Body of pancreas (tissue), 4 donors: Measurements from ENCODE around the gene JMJD7. TPM values are rescaled to one million over a fixed set of nuclear protein-coding genes. Genes with fewer than 3 reads are reported as not detected.
A peak's percentile ranks its signal among the peaks of the same experiment; 100 is the strongest.

Experiments
- ATAC-seq: fragments of 150-250 bp; one replicate; pipeline ENCODE4 v1.9.1; 2016
- DNase-seq, 4 donors: peaks; one replicate each; pipeline ENCODE4 v3.0.0-alpha.2; 2019
- H3K27ac ChIP-seq, 4 donors: fragments of 200-600 bp; sonication (generic); 1 replicate in 3 of 4; 2 replicates in 1 of 4; pipeline versions ENCODE4 v1.5.1 to v1.6.1; 2016 to 2019; ENCODE audit warnings: mild to moderate bottlenecking in 1 of 4, mixed read lengths in 1 of 4, moderate library complexity in 1 of 4
- H3K27me3 ChIP-seq, 2 donors: fragments of 200-600 bp; sonication (generic); one replicate each; pipeline ENCODE4 v1.6.0; 2016; ENCODE audit warnings: mild to moderate bottlenecking in 1 of 2
- H3K36me3 ChIP-seq, 2 donors: fragments of 200-600 bp; sonication (generic); replicated peaks in 1 of 2; 2 replicates each; pipeline ENCODE4 v1.5.1; 2016; ENCODE audit warnings: low read depth in 2 of 2; ENCODE audit not compliant: insufficient read depth in 1 of 2
- H3K4me1 ChIP-seq: fragments of 200-600 bp; sonication (generic); one replicate; pipeline ENCODE4 v1.6.0; 2016
- H3K4me3 ChIP-seq, 2 donors: fragments of 200-600 bp; sonication (generic); 1 replicate in 1 of 2; 2 replicates in 1 of 2; pipeline ENCODE4 v1.5.1; 2016 to 2019
- H3K9me3 ChIP-seq, 3 donors: fragments of 200-600 bp; sonication (generic); 1 replicate in 2 of 3; 2 replicates in 1 of 3; pipeline ENCODE4 v1.5.1; 2016
- POLR2A ChIP-seq, 3 donors: fragments of 450-650 bp; IDR thresholded peaks; one replicate each; pipeline ENCODE4 v1.6.1; 2016; ENCODE audit warnings: antibody characterized with exemption in 3 of 3, mild to moderate bottlenecking in 2 of 3
- WGBS, 2 donors: methylation state at CpG; one replicate each; pipeline ENCODE4 v1.1.5; 2017; 5-methylcytosine and 5-hydroxymethylcytosine counted together
- intact Hi-C: fragments of 100-400 bp; cut with DNase I; formaldehyde crosslinking; loops from one replicate; pipeline ENCODE4 v1.15.1; 2023
- total RNA-seq, 2 donors: library from RNA; depleted of rRNA; stranded (reverse); fragments of >200 nt; gene quantifications; one replicate each; pipeline ENCODE4 v1.1.0, GENCODE V29; 2016
- TF ChIP-seq, protein P1 (sequence below), 7 experiments: fragments of 450-650 bp in 4 of 7; fragments of 200-600 bp in 3 of 7; sonication (generic) in 3 of 7; IDR thresholded peaks; one replicate each; pipeline ENCODE4 v1.5.1; 2016 to 2019; ENCODE audit warnings: antibody characterized with exemption in 7 of 7

Gene JMJD7
- total RNA-seq, 2 donors from 2014 or later = 2.0 to 13.0 TPM

GRCh38 chr15:41858756-41859155, 30.9 kb downstream of the JMJD7 start:
- no peak for TF ChIP-seq POLR2A (IDR thresholded peaks at IDR 0.05)
- TF ChIP-seq, protein P1, sequence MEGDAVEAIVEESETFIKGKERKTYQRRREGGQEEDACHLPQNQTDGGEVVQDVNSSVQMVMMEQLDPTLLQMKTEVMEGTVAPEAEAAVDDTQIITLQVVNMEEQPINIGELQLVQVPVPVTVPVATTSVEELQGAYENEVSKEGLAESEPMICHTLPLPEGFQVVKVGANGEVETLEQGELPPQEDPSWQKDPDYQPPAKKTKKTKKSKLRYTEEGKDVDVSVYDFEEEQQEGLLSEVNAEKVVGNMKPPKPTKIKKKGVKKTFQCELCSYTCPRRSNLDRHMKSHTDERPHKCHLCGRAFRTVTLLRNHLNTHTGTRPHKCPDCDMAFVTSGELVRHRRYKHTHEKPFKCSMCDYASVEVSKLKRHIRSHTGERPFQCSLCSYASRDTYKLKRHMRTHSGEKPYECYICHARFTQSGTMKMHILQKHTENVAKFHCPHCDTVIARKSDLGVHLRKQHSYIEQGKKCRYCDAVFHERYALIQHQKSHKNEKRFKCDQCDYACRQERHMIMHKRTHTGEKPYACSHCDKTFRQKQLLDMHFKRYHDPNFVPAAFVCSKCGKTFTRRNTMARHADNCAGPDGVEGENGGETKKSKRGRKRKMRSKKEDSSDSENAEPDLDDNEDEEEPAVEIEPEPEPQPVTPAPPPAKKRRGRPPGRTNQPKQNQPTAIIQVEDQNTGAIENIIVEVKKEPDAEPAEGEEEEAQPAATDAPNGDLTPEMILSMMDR (IDR thresholded peaks at IDR 0.05) = no peak
- no peak overlapping the region for H3K27ac ChIP-seq
- no peaks in the 10 kb centered on the region for H3K9me3 ChIP-seq
- no peaks in the 10 kb centered on the region for H3K27me3 ChIP-seq
- WGBS, 2 donors = 80 to 89% methylated on average over 15 of the region's 15 CpGs
- intact Hi-C loops = no loop called here
- no peaks in the 10 kb centered on the region for H3K36me3 ChIP-seq
- DNase-seq = no peak
- H3K4me3 ChIP-seq = no peak overlapping the region
- H3K4me1 ChIP-seq = no peaks in the 10 kb centered on the region
- no peak for ATAC-seq

- H3K27me3 ChIP-seq = no peaks in the 10 kb centered on the region
- no peaks in the 10 kb centered on the region for H3K9me3 ChIP-seq
- H3K4me3 ChIP-seq = no peak overlapping the region
- no peaks in the 10 kb centered on the region for H3K4me1 ChIP-seq
- intact Hi-C loops = no loop called here
- TF ChIP-seq POLR2A (IDR thresholded peaks at IDR 0.05) = no peak
- TF ChIP-seq, protein P1 (IDR thresholded peaks at IDR 0.05) = no peak
- no peak for DNase-seq
- 70 to 74% methylated on average over 7 to 15 of the region's 15 CpGs for WGBS, 2 donors
- no peak overlapping the region for H3K27ac ChIP-seq
- ATAC-seq = no peak
- H3K36me3 ChIP-seq = no peaks in the 10 kb centered on the region
Measured at GRCh38 chr15:41860049-41860828, 32.3 kb downstream of the JMJD7 start.

- DNase-seq = no peak
- intact Hi-C loops = no loop called here
Measured at GRCh38 chr15:41861736-41862356, 34.0 kb downstream of the JMJD7 start.

GRCh38 chr15:41862515-41863116, 34.7 kb downstream of the JMJD7 start:
- H3K36me3 ChIP-seq = no peaks in the 10 kb centered on the region
- no peak overlapping the region for H3K4me3 ChIP-seq
- H3K9me3 ChIP-seq = no peaks in the 10 kb centered on the region
- H3K4me1 ChIP-seq = no peaks in the 10 kb centered on the region
- WGBS, 2 donors = 64% methylated on average over 17 of the region's 19 CpGs; no CpG with 5 or more reads in 1 of the 2 donors
- H3K27ac ChIP-seq = no peak overlapping the region
- intact Hi-C loops = no loop called here
- no peak for TF ChIP-seq POLR2A (IDR thresholded peaks at IDR 0.05)
- TF ChIP-seq, protein P1 (IDR thresholded peaks at IDR 0.05) = no peak
- no peak for ATAC-seq
- peak in 3 of 4 donors; percentile 54 to 71 (median 55) for DNase-seq
- H3K27me3 ChIP-seq = no peaks in the 10 kb centered on the region

More at GRCh38 chr15:41861736-41862356, 34.0 kb downstream of the JMJD7 start:
- no peak overlapping the region for H3K4me3 ChIP-seq
- H3K36me3 ChIP-seq = no peaks in the 10 kb centered on the region
- H3K4me1 ChIP-seq = no peaks in the 10 kb centered on the region
- H3K27ac ChIP-seq = no peak overlapping the region
- no peaks in the 10 kb centered on the region for H3K9me3 ChIP-seq
- 90 to 93% methylated on average over 10 to 18 of the region's 18 CpGs for WGBS, 2 donors
- TF ChIP-seq, protein P1 (IDR thresholded peaks at IDR 0.05) = no peak
- TF ChIP-seq POLR2A (IDR thresholded peaks at IDR 0.05) = no peak
- no peak for ATAC-seq
- no peaks in the 10 kb centered on the region for H3K27me3 ChIP-seq
